ENCODE data around the gene NCKAP5.
"Not testable (repeated sequence)": the region's sequence is repeated elsewhere in the genome, so short reads cannot be mapped to it uniquely, and the experiment has no call there.

Gene NCKAP5

DNA sequence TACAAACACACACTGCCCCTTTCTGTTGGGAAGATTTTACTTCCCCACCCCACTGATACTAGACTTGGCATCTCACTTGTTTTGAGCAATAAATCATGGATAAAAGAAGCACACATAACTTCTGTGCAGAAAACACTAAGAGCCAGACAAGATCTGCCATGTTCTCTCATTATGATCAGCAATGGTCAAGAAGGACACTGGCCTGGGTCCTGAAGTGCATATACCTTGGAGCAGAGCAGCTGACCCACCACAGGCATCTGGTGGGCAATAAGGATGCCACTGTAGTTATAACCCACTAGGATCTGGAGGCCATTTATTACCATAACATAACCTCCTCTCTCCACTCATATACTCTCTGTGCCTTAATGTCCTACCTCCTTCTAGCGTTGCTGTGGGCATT, 338.3 kb downstream of the NCKAP5 start:
- H3K9ac ChIP-seq (ENCODE audit: insufficient read length, low read depth): no peak overlapping the region
- TF ChIP-seq YY1 (IDR thresholded peaks at IDR 0.05; ENCODE audit: insufficient read depth, insufficient read length): no peak
- TF ChIP-seq SUZ12 (IDR thresholded peaks at IDR 0.05; ENCODE audit: extremely low read depth, insufficient read depth, insufficient read length): no peak
- TF ChIP-seq ZNF274 (IDR thresholded peaks at IDR 0.05; ENCODE audit: low read depth, low read length): no peak
- H3K9me3 ChIP-seq (ENCODE audit: insufficient read depth, low read length): no peaks in the 10 kb centered on the region
- no peaks in the 10 kb centered on the region for H3K4me1 ChIP-seq (ENCODE audit: insufficient read depth, insufficient read length)
- no peak for DNase-seq (ENCODE audit: low read depth, low spot score)
- no peaks in the 10 kb centered on the region for H3K36me3 ChIP-seq (ENCODE audit: insufficient read depth, insufficient read length, low read length)
- H3K27me3 ChIP-seq (ENCODE audit: insufficient read depth, insufficient read length): no peaks in the 10 kb centered on the region
- H3K4me3 ChIP-seq (ENCODE audit: insufficient read length, low read depth): no peak overlapping the region

DNA sequence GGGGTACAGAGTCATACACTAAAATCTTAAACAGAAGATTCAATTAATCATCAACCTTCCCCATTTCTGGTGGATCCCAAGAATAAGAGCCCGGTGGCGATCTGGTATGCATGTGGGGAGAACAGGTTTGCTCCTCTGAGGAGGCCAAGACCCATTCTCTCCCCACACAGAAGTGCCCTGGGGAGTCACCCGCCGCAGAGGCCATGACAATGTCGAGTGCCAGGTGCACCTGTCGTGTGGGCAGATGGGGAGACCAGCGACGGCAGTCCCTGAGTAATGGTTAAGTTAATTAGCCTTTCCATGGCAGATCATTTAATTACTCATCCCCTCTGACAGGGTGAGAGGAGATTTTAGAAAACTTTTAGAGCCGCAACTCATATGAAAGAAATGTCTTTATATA, 345.0 kb downstream of the NCKAP5 start:
- Histone ChIP-seq H3K27me3 (ENCODE audit: insufficient read depth, insufficient read length) (no peaks in the 10 kb centered on the region), H3K4me3 (ENCODE audit: insufficient read length, low read depth) (no peak overlapping the region), H3K4me1 (ENCODE audit: insufficient read depth, insufficient read length) (no peaks in the 10 kb centered on the region), H3K36me3 (ENCODE audit: insufficient read depth, insufficient read length, low read length) (no peaks in the 10 kb centered on the region), H3K9ac (ENCODE audit: insufficient read length, low read depth) (no peak overlapping the region), H3K9me3 (ENCODE audit: insufficient read depth, low read length) (no peaks in the 10 kb centered on the region)
- no peak for DNase-seq (ENCODE audit: low read depth, low spot score)
- no peak for TF ChIP-seq SUZ12 (IDR thresholded peaks at IDR 0.05; ENCODE audit: extremely low read depth, insufficient read depth, insufficient read length)
- TF ChIP-seq ZNF274 (IDR thresholded peaks at IDR 0.05; ENCODE audit: low read depth, low read length): no peak
- no peak for TF ChIP-seq YY1 (IDR thresholded peaks at IDR 0.05; ENCODE audit: insufficient read depth, insufficient read length)

DNA sequence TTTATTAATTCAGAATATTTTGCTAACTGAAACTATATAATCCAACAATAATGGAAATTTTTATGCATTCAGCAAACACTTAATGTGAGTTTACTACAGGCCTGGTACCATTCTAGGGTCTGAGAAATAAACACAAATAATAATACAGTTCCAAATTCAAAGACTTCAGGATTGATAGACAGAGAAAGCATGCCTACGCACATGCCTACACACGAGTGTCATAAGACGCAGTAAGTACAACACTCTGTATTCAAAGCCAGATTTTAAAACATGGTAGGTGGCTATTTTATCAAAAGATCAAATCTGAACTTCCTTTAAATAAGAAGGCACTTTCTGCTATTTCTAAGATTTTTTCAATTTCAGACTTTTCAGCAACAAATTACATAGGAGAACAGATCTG, 346.9 kb downstream of the NCKAP5 start:
- H3K4me1 ChIP-seq (ENCODE audit: insufficient read depth, insufficient read length): no peaks in the 10 kb centered on the region
- no peak for TF ChIP-seq YY1 (IDR thresholded peaks at IDR 0.05; ENCODE audit: insufficient read depth, insufficient read length)
- no peak for TF ChIP-seq SUZ12 (IDR thresholded peaks at IDR 0.05; ENCODE audit: extremely low read depth, insufficient read depth, insufficient read length)
- no peak for TF ChIP-seq ZNF274 (IDR thresholded peaks at IDR 0.05; ENCODE audit: low read depth, low read length)

DNA sequence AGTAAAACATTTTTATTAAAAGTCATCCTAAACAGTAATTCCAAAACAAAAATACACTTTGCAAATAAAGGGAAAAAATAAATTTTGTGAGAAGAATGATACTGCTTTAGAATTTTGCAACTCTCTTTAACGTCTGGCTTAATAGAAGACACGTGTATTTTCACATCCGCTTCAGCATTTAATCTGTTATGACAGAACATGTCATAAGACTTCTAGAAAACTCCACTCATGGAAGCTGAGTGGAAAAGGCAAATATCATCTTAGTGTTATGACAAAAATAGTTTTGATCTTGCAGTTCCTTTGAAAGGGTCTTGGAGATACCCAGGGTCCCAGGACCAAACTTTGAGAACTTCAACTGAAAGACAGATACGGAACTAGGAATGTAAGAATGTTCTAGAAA, 350.1 kb downstream of the NCKAP5 start:
- TF ChIP-seq YY1 (IDR thresholded peaks at IDR 0.05; ENCODE audit: insufficient read depth, insufficient read length) (no peak), SUZ12 (IDR thresholded peaks at IDR 0.05; ENCODE audit: extremely low read depth, insufficient read depth, insufficient read length) (no peak), ZNF274 (IDR thresholded peaks at IDR 0.05; ENCODE audit: low read depth, low read length) (no peak)
- H3K9ac ChIP-seq (ENCODE audit: insufficient read length, low read depth): no peak overlapping the region
- DNase-seq (ENCODE audit: low read depth, low spot score): no peak
- no peaks in the 10 kb centered on the region for H3K27me3 ChIP-seq (ENCODE audit: insufficient read depth, insufficient read length)
- no peaks in the 10 kb centered on the region for H3K9me3 ChIP-seq (ENCODE audit: insufficient read depth, low read length)
- no peaks in the 10 kb centered on the region for H3K36me3 ChIP-seq (ENCODE audit: insufficient read depth, insufficient read length, low read length)
- H3K4me3 ChIP-seq (ENCODE audit: insufficient read length, low read depth): no peak overlapping the region
- no peaks in the 10 kb centered on the region for H3K4me1 ChIP-seq (ENCODE audit: insufficient read depth, insufficient read length)

More for the DNA sequence above, 346.9 kb downstream of the NCKAP5 start:
- H3K9ac ChIP-seq (ENCODE audit: insufficient read length, low read depth): no peak overlapping the region
- H3K27me3 ChIP-seq (ENCODE audit: insufficient read depth, insufficient read length): no peaks in the 10 kb centered on the region
- no peaks in the 10 kb centered on the region for H3K36me3 ChIP-seq (ENCODE audit: insufficient read depth, insufficient read length, low read length)
- DNase-seq (ENCODE audit: low read depth, low spot score): no peak
- no peaks in the 10 kb centered on the region for H3K9me3 ChIP-seq (ENCODE audit: insufficient read depth, low read length)
- no peak overlapping the region for H3K4me3 ChIP-seq (ENCODE audit: insufficient read length, low read depth)

DNA sequence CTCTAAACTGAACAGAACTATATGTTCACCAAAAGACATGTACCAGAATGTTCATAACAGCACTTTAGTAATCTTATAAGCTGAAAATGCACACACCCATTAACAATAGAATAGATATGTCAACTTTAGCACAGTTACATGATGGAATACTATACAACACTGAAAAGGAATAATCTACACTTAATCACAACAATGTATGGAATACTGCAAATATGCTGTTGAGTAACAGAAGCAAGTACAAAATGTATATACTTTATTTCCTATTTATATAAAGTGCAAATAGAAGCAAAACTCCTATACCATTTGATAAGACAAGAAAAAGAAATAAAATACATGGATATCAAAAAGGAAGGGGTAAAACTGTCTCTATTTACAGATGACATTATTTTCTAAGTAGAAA, 352.8 kb downstream of the NCKAP5 start:
- Histone ChIP-seq H3K9me3 (ENCODE audit: insufficient read depth, low read length) (no peaks in the 10 kb centered on the region), H3K36me3 (ENCODE audit: insufficient read depth, insufficient read length, low read length) (no peaks in the 10 kb centered on the region), H3K4me1 (ENCODE audit: insufficient read depth, insufficient read length) (no peaks in the 10 kb centered on the region), H3K4me3 (ENCODE audit: insufficient read length, low read depth) (no peak overlapping the region), H3K27me3 (ENCODE audit: insufficient read depth, insufficient read length) (no peaks in the 10 kb centered on the region), H3K9ac (ENCODE audit: insufficient read length, low read depth) (no peak overlapping the region)
- no peak for TF ChIP-seq ZNF274 (IDR thresholded peaks at IDR 0.05; ENCODE audit: low read depth, low read length)
- no peak for TF ChIP-seq SUZ12 (IDR thresholded peaks at IDR 0.05; ENCODE audit: extremely low read depth, insufficient read depth, insufficient read length)
- no peak for TF ChIP-seq YY1 (IDR thresholded peaks at IDR 0.05; ENCODE audit: insufficient read depth, insufficient read length)
- DNase-seq (ENCODE audit: low read depth, low spot score): no peak

DNA sequence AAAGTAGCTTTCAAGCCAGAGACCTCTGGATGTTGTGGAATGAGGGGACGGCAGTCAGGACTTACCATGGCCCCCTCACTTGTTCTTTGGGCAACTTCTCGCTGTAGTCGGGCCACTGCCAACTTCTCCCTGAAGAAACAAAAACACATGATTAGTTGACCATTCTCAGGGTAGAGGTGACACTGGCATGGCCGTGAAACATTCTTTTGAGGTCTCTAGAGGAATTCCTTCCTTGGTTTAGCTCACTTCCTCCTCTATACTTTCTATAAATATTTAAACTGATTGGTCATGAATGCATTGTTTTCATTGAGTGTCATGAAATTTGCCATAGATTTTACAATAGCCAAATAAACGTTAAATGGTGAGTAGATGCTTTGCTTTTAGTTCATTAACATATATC, 354.6 kb downstream of the NCKAP5 start:
- no peaks in the 10 kb centered on the region for H3K4me1 ChIP-seq (ENCODE audit: insufficient read depth, insufficient read length)
- no peak for TF ChIP-seq YY1 (IDR thresholded peaks at IDR 0.05; ENCODE audit: insufficient read depth, insufficient read length)
- no peak for TF ChIP-seq SUZ12 (IDR thresholded peaks at IDR 0.05; ENCODE audit: extremely low read depth, insufficient read depth, insufficient read length)
- no peak for TF ChIP-seq ZNF274 (IDR thresholded peaks at IDR 0.05; ENCODE audit: low read depth, low read length)
- H3K4me3 ChIP-seq (ENCODE audit: insufficient read length, low read depth): no peak overlapping the region
- no peaks in the 10 kb centered on the region for H3K36me3 ChIP-seq (ENCODE audit: insufficient read depth, insufficient read length, low read length)
- H3K9ac ChIP-seq (ENCODE audit: insufficient read length, low read depth): no peak overlapping the region
- DNase-seq (ENCODE audit: low read depth, low spot score): no peak
- H3K9me3 ChIP-seq (ENCODE audit: insufficient read depth, low read length): no peaks in the 10 kb centered on the region; the same call in 1 of the 2 replicates
- H3K27me3 ChIP-seq (ENCODE audit: insufficient read depth, insufficient read length): no peaks in the 10 kb centered on the region

DNA sequence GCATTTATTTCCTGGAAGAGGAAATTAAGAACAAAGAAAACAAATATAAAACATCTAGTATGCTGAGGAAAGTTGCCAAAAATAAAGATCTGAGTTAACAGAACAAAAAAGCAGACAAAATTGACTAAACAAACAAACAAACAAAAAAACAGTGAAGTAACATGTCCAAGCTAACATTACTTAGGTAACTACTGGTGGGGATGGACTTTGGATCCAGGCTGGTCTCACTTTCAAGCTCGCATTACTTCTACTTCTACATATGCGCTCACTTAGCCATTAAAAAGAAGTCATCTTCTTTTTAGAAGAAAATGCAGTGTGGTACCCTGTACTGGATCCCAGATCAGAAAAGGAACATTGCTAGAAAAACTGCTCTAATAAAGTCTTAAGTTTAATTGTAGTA, 358.9 kb downstream of the NCKAP5 start:
- no peaks in the 10 kb centered on the region for H3K4me1 ChIP-seq (ENCODE audit: insufficient read depth, insufficient read length)
- H3K9ac ChIP-seq (ENCODE audit: insufficient read length, low read depth): no peak overlapping the region
- no peaks in the 10 kb centered on the region for H3K36me3 ChIP-seq (ENCODE audit: insufficient read depth, insufficient read length, low read length)
- H3K4me3 ChIP-seq (ENCODE audit: insufficient read length, low read depth): no peak overlapping the region
- H3K27me3 ChIP-seq (ENCODE audit: insufficient read depth, insufficient read length): no peaks in the 10 kb centered on the region
- H3K9me3 ChIP-seq (ENCODE audit: insufficient read depth, low read length): peaks cover 16% of the 10 kb centered on the region
- TF ChIP-seq YY1 (IDR thresholded peaks at IDR 0.05; ENCODE audit: insufficient read depth, insufficient read length) (no peak), ZNF274 (IDR thresholded peaks at IDR 0.05; ENCODE audit: low read depth, low read length) (no peak), SUZ12 (IDR thresholded peaks at IDR 0.05; ENCODE audit: extremely low read depth, insufficient read depth, insufficient read length) (no peak)
- no peak for DNase-seq (ENCODE audit: low read depth, low spot score)

DNA sequence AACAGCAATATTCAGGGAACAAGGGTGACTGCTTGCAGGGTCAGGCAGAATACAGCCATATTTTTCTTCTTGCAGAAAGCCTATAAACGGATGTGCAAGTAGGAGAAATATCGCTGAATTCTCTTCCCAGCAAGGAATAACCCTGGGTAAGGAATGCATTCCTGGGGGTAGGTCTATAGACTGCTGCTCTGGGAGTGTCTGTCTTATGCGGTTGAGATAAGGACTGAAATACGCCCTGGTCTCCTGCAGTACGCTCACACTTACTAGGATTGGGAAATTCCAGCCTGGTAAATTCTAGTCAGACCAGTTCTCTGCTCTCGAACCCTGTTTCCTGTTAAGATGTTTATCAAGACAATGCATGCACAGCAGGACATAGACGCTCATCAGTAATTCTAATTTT, 361.6 kb downstream of the NCKAP5 start:
- H3K4me3 ChIP-seq (ENCODE audit: insufficient read length, low read depth); H3K36me3 ChIP-seq (ENCODE audit: insufficient read depth, insufficient read length, low read length); H3K27me3 ChIP-seq (ENCODE audit: insufficient read depth, insufficient read length); DNase-seq (ENCODE audit: low read depth, low spot score); H3K9ac ChIP-seq (ENCODE audit: insufficient read length, low read depth); H3K4me1 ChIP-seq (ENCODE audit: insufficient read depth, insufficient read length): not testable (repeated sequence)
- H3K9me3 ChIP-seq (ENCODE audit: insufficient read depth, low read length): peaks cover 16% of the 10 kb centered on the region

All from NT2/D1 (cell line).